A549 (cell line): Measurements from ENCODE around the gene DDX25. TPM values are rescaled to one million over a fixed set of nuclear protein-coding genes. Genes with fewer than 3 reads are reported as not detected.

Experiments used
- ATOH8 ChIP-seq: fragments of 250-450 bp; sonication (Bioruptor Pico); IDR thresholded peaks from 2 replicates; pipeline ENCODE4 v1.5.0; 2020; ENCODE audit warnings: low read depth, mild to moderate bottlenecking, moderate library complexity
- BCL3 ChIP-seq: fragments of >200 bp; sonication (Bioruptor Twin); formaldehyde crosslinking; IDR thresholded peaks from 3 replicates; pipeline ENCODE4 v1.6.1; 2016
- BHLHE40 ChIP-seq: IDR thresholded peaks from 2 replicates; pipeline ENCODE4 v1.6.1; 2012; ENCODE audit warnings: low read depth, low read length, inconsistent platforms
- CEBPB ChIP-seq, 2 experiments: fragments of >200 bp in 1 of 2; sonication (Bioruptor Twin) in 1 of 2; formaldehyde crosslinking in 1 of 2; IDR thresholded peaks; 2 replicates each; pipeline ENCODE4 v1.6.1; 2012 to 2016
- CHD4 ChIP-seq: fragments of 200-600 bp; sonication (generic); IDR thresholded peaks from 2 replicates; pipeline ENCODE4 v1.6.1; 2016; ENCODE audit warnings: antibody characterized with exemption, mild to moderate bottlenecking, borderline replicate concordance
- CTCF ChIP-seq: fragments of >200 bp; sonication (Bioruptor Twin); formaldehyde crosslinking; IDR thresholded peaks from 3 replicates; pipeline ENCODE4 v1.5.1; 2016
- EHF ChIP-seq: fragments of 250-450 bp; sonication (Bioruptor Pico); IDR thresholded peaks from 2 replicates; pipeline ENCODE4 v1.5.0; 2020; ENCODE audit warnings: mild to moderate bottlenecking
- ESRRA ChIP-seq: fragments of 150-350 bp; IDR thresholded peaks from 2 replicates; pipeline ENCODE4 v1.6.1; 2014; ENCODE audit warnings: mild to moderate bottlenecking, low read length, borderline replicate concordance
- FOSB ChIP-seq: fragments of 250-450 bp; sonication (Bioruptor Pico); IDR thresholded peaks from 2 replicates; pipeline ENCODE4 v1.5.0; 2020; ENCODE audit warnings: mild to moderate bottlenecking, moderate library complexity
- GATA3 ChIP-seq: IDR thresholded peaks from 2 replicates; pipeline ENCODE4 v1.6.1; 2012; ENCODE audit warnings: borderline replicate concordance
- HDAC2 ChIP-seq: fragments of 200-600 bp; sonication (generic); IDR thresholded peaks from 2 replicates; pipeline ENCODE4 v1.6.1; 2016
- HES2 ChIP-seq: fragments of >200 bp; sonication (Bioruptor Twin); formaldehyde crosslinking; IDR thresholded peaks from 2 replicates; pipeline ENCODE4 v1.6.1; 2016
- HOXB13 ChIP-seq: fragments of 250-450 bp; sonication (Bioruptor Pico); IDR thresholded peaks from 2 replicates; pipeline ENCODE4 v1.5.0; 2020; ENCODE audit warnings: low read depth, mild to moderate bottlenecking, moderate library complexity
- HOXB5 ChIP-seq: fragments of 250-450 bp; sonication (Bioruptor Pico); IDR thresholded peaks from 2 replicates; pipeline ENCODE4 v1.5.0; 2020; ENCODE audit warnings: mild to moderate bottlenecking, moderate library complexity
- JUNB ChIP-seq: fragments of >200 bp; sonication (Bioruptor Twin); formaldehyde crosslinking; IDR thresholded peaks from 2 replicates; pipeline ENCODE4 v1.6.1; 2016
- KDM1A ChIP-seq: fragments of 200-600 bp; sonication (generic); IDR thresholded peaks from 2 replicates; pipeline ENCODE4 v1.6.1; 2016; ENCODE audit warnings: low read depth, mild to moderate bottlenecking
- MAFK ChIP-seq: fragments of 450-650 bp; IDR thresholded peaks from 2 replicates; pipeline ENCODE4 v1.6.1; 2014; ENCODE audit not compliant: partially characterized antibody
- MAX ChIP-seq: IDR thresholded peaks from 2 replicates; pipeline ENCODE4 v1.6.1; 2012
- NFE2L2 ChIP-seq: fragments of 150-350 bp; conservative IDR thresholded peaks from 2 replicates; pipeline ENCODE4 v1.6.1; 2014; ENCODE audit warnings: low read length
- NR3C1 ChIP-seq: fragments of >200 bp; sonication (Bioruptor Twin); formaldehyde crosslinking; IDR thresholded peaks from 3 replicates; pipeline ENCODE4 v1.6.1; 2017
- POLR2A ChIP-seq: IDR thresholded peaks from 2 replicates; pipeline ENCODE4 v1.6.1; 2012; ENCODE audit warnings: mild to moderate bottlenecking, low read length
- RAD21 ChIP-seq, 2 experiments: fragments of >200 bp in 1 of 2; sonication (Bioruptor Twin) in 1 of 2; formaldehyde crosslinking in 1 of 2; IDR thresholded peaks in 1 of 2; conservative IDR thresholded peaks in 1 of 2; 2 replicates in 1 of 2; 3 replicates in 1 of 2; pipeline ENCODE4 v1.6.1; 2012 to 2018; ENCODE audit warnings: inconsistent platforms in 1 of 2
- RCOR1 ChIP-seq: fragments of 150-350 bp; IDR thresholded peaks from 2 replicates; pipeline ENCODE4 v1.6.1; 2014; ENCODE audit warnings: antibody characterized with exemption, low read length, low read depth
- RFX5 ChIP-seq: fragments of 450-650 bp; IDR thresholded peaks from 2 replicates; pipeline ENCODE4 v1.7.1; 2014; ENCODE audit warnings: antibody characterized with exemption, mild to moderate bottlenecking, moderate library complexity
- TP53 ChIP-seq: fragments of 250-450 bp; sonication (Bioruptor Pico); IDR thresholded peaks from 2 replicates; pipeline ENCODE4 v1.5.0; 2021; ENCODE audit warnings: mild to moderate bottlenecking, moderate library complexity
- ZNF302 ChIP-seq: fragments of 250-450 bp; sonication (Bioruptor Pico); IDR thresholded peaks from 2 replicates; pipeline ENCODE4 v1.9.0; 2021; ENCODE audit warnings: inconsistent platforms, mild to moderate bottlenecking, moderate library complexity
- polyA plus RNA-seq, 4 experiments: library from polyadenylated mRNA; depleted of rRNA in 3 of 4; stranded (reverse); fragments of >200 nt; fragmentation: RNase III in 1 of 4; extraction: RNeasy Plus Mini Kit Qiagen cat#74134 plus additional on column Dnase treatment in 1 of 4; gene quantifications; 2 replicates in 3 of 4; 3 replicates in 1 of 4; pipeline ENCODE4 v1.2.3, GENCODE V29; 2011 to 2017

DDX25 gene
- polyA plus RNA-seq, 2 of the 4 experiments (the other 2 are of a cell fraction): 0.01 TPM; not detected in 1

GRCh38 chr11:125887373-125888324 lies 16.7 kb upstream of the DDX25 start, which contains the start of gene HYLS1 (continued):
- TF ChIP-seq CHD4 (no peak), RAD21 (conservative IDR thresholded peaks at IDR 0.05 in 1 of 2, IDR thresholded peaks at IDR 0.05 in 1 of 2) (no peak), CEBPB (IDR thresholded peaks at IDR 0.05) (no peak), POLR2A (peak; percentile 78), ESRRA (no peak), FOSB (CRISPR knock-in tag) (no peak), MAFK (no peak), RCOR1 (no peak), NR3C1 (no peak), BCL3 (0 out of 3 replicates have a peak, but pooled peaks have one; percentile 14), CTCF (no peak), BHLHE40 (no peak), HDAC2 (no peak), MAX (peak; percentile 95), EHF (CRISPR knock-in tag) (no peak), GATA3 (0 out of 2 replicates have a peak, but pooled peaks have one; percentile 3), RFX5 (0 out of 2 replicates have a peak, but pooled peaks have one; percentile 9), HOXB13 (no peak), JUNB (no peak), NFE2L2 (no peak), ATOH8 (no peak), TP53 (CRISPR knock-in tag) (no peak), HES2 (no peak), KDM1A (no peak), ZNF302 (CRISPR knock-in tag) (no peak), HOXB5 (CRISPR knock-in tag) (no peak; the same call in 1 of the 2 replicates)
